Jurkat, Clone E6-1 (cell line): ENCODE results near the gene ZNF302.
A peak's percentile ranks its signal among the peaks of the same experiment; 100 is the strongest.

Experiments
- DNase-seq: peaks from one replicate; pipeline ENCODE4 v3.0.0-alpha.2; 2011; ENCODE audit warnings: low read depth, low spot score
- H3K4me3 ChIP-seq: 2 replicates; pipeline ENCODE4 v1.5.1; 2011; ENCODE audit warnings: mild to moderate bottlenecking, low read length, control low read depth, moderate library complexity

The ZNF302 gene

DNA sequence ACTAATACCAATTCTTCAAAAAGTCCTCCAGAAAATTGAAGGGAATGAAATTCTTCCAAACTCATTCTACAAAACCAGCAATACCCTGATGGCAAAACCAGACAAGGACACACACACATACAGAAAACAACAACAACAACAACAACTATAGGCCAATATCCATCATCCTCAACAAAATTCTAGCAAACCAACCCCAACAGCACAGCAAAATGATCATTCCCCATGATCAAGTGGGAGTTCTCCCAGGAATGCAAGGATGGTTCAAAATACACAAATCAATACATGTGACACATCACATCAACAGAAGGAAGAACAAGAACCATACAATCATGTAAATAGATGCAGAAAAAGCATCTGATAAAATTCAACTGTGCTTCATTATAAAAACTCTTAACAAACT is 37.9 kb downstream of the ZNF302 start:
- DNase-seq, result no peak
- H3K4me3 ChIP-seq, result no peak overlapping the region

DNA sequence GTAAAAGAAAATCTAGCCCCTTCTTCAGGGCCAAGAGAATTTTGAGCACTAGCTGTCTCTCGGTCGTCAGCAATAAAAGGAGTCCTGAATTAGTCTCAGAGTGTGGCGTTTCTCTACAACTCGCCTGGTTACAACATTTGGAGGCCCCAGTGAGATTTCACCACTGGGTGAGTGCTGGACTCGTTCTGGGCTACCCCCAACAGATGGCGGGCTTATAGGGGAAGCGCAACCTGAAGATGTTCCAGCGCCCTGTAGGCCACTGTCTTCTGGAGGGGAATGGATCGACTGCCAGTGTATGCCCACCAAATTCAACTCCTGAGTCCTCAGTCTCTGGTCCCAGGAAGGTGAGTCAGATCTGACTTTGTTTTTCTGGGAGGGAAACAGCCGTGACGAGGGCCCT is 44.9 kb downstream of the ZNF302 start:
- no peak overlapping the region for H3K4me3 ChIP-seq
- no peak for DNase-seq

GRCh38 chr19:34725400-34725799 is 47.9 kb downstream of the ZNF302 start:
- DNase-seq, result no peak
- no peak overlapping the region for H3K4me3 ChIP-seq

DNA sequence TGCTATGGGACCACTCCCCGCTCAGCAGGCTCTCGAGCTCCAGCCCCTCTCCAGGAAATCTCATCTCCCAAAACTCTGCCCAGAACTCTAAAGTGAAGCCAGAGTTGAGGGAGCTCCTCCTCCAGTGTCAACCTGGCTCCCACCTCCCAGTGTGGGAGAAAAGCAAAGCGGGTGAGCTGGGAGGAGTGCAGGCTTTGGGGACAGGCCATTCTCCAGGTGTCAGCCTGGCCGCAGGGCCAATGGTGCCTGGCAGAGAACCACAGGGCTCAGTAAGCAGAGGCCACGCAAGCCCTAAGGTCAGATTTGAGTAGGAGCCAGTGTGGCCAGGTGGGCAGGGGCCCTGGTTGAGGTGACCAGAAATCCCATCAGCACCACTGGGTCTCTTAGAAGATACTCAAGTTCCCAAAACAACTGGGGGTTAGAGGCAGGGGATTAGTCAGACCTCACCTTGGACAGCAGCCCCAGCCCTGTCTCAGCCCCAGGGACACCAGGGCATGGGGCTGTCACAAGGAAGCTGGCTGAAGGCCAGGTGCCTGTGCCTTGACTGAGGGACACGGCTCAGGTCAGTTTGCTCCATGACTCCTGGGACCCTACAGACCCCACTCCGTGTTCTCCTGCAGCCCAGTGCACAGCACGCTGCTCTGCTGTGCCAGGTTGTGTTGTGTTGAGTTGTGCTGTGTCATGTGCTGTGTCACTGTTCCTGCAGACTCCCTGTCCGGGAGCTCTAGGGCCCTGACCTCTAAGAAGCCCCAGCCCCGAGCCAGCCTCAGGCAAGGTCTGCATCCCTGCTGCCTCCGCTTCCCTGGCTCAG is 53.7 kb downstream of the ZNF302 start:
- no peak overlapping the region for H3K4me3 ChIP-seq
- DNase-seq, result no peak

DNA sequence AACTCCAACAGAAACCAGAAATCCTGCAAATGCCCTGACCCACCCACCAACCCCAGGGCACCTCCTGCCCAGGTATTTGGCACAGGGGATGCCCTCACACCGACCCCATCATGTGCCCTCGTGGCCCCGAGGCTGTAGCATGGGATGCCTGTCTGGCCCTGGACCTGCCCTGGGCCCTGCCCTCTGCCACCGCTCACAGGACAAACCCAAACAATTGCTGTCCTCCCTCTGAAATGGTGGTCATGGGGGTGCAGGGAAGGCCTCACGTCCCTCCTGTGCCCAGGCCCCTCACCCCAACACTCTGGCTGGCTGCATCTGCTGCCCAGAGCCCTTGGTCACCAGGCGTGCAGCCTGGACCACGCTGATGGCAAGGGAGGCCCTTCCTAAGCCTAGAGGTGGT is 54.5 kb downstream of the ZNF302 start:
- no peak overlapping the region for H3K4me3 ChIP-seq
- DNase-seq, result no peak

DNA sequence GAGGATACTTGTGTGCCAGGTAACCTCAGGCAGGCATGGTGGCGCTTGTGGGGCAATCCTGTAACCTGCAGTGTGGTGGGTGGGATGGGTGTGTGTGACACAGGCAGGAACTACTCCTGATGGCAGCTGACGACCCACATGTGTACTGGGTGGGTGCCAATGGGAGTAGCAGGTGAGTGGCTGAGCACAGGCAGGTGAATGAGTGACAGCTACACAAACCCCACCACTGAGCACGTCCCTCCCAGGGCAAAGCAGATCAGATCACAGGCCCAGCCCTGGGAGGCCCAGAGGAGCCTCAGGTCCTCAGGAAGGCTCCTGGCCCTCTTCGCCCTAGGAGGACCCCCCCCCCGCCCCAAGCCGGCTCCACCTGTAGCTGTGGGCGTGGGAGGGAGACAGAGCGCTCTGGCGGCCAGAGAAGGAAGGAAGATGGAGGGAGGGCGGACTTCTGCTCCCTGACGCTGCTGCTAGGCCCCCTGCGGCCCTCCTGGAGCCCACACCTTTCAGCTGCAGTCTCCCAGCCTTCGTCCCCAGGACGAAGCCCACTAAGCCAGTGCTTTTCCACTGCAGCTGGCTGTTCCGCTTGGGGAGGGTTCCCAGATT is 55.2 kb downstream of the ZNF302 start:
- H3K4me3 ChIP-seq, result peak overlapping the region; percentile 64; the same call in 1 of the 2 replicates
- no peak for DNase-seq

- H3K4me3 ChIP-seq, result peak overlapping the region; percentile 64
- no peak for DNase-seq
Observed at GRCh38 chr19:34733266-34733745, 55.8 kb downstream of the ZNF302 start.

- DNase-seq, result peak; percentile 79
- peak within 1 kb of the TSS; percentile 64 for H3K4me3 ChIP-seq
Observed at GRCh38 chr19:34733746-34734536, 56.5 kb downstream of the ZNF302 start, which contains the start of gene ZNF181. ZNF181 (plus strand) TSS chr19:34734243; CDS start chr19:34735038, 795 bp downstream.

DNA sequence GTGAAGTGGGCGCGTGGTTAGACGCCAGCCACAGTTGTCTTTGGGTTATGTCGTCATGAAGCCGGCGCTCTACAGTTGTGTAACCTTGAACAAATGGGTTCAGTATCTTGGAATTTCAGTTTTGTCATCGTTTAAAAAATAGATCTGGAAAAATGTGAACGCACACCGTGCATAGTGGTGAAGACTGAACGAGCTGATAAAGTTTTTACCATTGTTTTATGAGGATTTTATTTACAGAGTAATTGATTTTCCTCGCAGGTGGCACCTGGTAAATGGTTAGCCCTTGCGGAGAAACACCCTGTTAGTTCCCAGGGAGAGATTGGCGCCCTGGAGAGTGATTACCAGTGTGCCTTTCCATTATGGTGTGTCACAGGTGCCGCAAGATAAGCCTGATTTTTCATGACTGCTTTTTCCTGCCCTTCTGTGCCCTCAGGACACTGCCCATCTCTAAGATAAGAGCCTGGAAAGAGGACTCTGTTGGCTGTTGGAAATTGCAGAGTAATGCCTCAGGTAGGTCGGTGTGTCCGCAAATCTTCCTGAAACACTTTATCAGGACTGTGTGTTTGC is 57.1 kb downstream of the ZNF302 start:
- DNase-seq, result peak; percentile 63
- H3K4me3 ChIP-seq, result peak overlapping the region; percentile 64
